Endothelial cell of umbilical vein (primary cell): ENCODE data around the gene CHID1. TPM values are rescaled to one million over a fixed set of nuclear protein-coding genes. Genes with fewer than 3 reads are reported as not detected.

ENCODE experiments used
- BruUV-seq: library from RNA; stranded (reverse); fragments of 400-500 nt; replicated peaks from 2 replicates; lab custom pipeline; 2021; lab: Mats Ljungman, UMichigan
- CTCF ChIA-PET: fragments of 300-600, 350-600 bp; sonication (Branson Sonifier 250); formaldehyde crosslinking; loops from one replicate; lab custom pipeline; 2021; ENCODE audit warnings: antibody characterized with exemption, inconsistent platforms; lab: Charles Lee
- POLR2A ChIA-PET: fragments of 300-600, 350-600 bp; sonication (Branson Sonifier 250); formaldehyde crosslinking; loops from one replicate; lab custom pipeline; 2021; ENCODE audit warnings: antibody characterized with exemption, inconsistent platforms; lab: Charles Lee
- DNase-seq: peaks from one replicate; pipeline ENCODE4 v3.0.0-alpha.2; 2011; ENCODE audit warnings: low read depth, low spot score
- FAIRE-seq: peaks from 2 replicates; lab custom pipeline; 2011; peaks lifted over from hg19 to GRCh38; lab: Jason Lieb, UNC
- H2AFZ ChIP-seq: 2 replicates; pipeline ENCODE4 v1.6.0; 2012; ENCODE audit warnings: low read depth, low read length, control low read depth, inconsistent platforms
- H3K27ac ChIP-seq: 2 replicates; pipeline ENCODE4 v1.5.1; 2011; ENCODE audit warnings: low read depth, mild to moderate bottlenecking, control low read depth, low read length, moderate library complexity; ENCODE audit not compliant: insufficient read depth
- H3K27me3 ChIP-seq, 2 experiments: 2 replicates each; pipeline versions ENCODE4 v1.6.0 to v1.6.1; 2011; ENCODE audit warnings: low read length in 2 of 2, mixed read lengths in 1 of 2; ENCODE audit not compliant: control insufficient read depth in 2 of 2, insufficient read depth in 2 of 2
- H3K36me3 ChIP-seq, 2 experiments: 2 replicates in 1 of 2; 3 replicates in 1 of 2; pipeline ENCODE4 v1.5.1; 2011; ENCODE audit warnings: low read length in 2 of 2, mild to moderate bottlenecking in 1 of 2, moderate library complexity in 1 of 2; ENCODE audit not compliant: control insufficient read depth in 2 of 2, insufficient read depth in 2 of 2; ENCODE audit errors: extremely low read depth in 1 of 2
- H3K4me1 ChIP-seq: 3 replicates; pipeline ENCODE4 v1.5.1; 2011; ENCODE audit warnings: mild to moderate bottlenecking, low read length; ENCODE audit not compliant: control insufficient read depth, insufficient read depth; ENCODE audit errors: extremely low read depth
- H3K4me2 ChIP-seq: 2 replicates; pipeline ENCODE4 v1.6.1; 2011; ENCODE audit warnings: low read length, control low read depth, mixed read lengths; ENCODE audit not compliant: insufficient read depth
- H3K4me3 ChIP-seq, 3 experiments: fragments of 200-600 bp in 1 of 3; sonication (generic), shearing (Covaris generic) in 1 of 3; replicated peaks in 1 of 3; 2 replicates each; pipeline ENCODE4 v1.5.1; 2011 to 2016; ENCODE audit warnings: control low read depth in 3 of 3, low read length in 3 of 3, mild to moderate bottlenecking in 2 of 3, inconsistent platforms in 1 of 3, low read depth in 1 of 3, moderate library complexity in 1 of 3; ENCODE audit not compliant: insufficient read depth in 1 of 3
- H3K79me2 ChIP-seq: 2 replicates; pipeline ENCODE4 v1.6.0; 2012; ENCODE audit warnings: low read length, inconsistent platforms; ENCODE audit not compliant: control insufficient read depth, insufficient read depth
- H3K9ac ChIP-seq: replicated peaks from 2 replicates; pipeline ENCODE3; 2011; ENCODE audit warnings: low read length, control low read depth; ENCODE audit not compliant: insufficient read depth; ENCODE audit errors: extremely low read depth
- H3K9me1 ChIP-seq: replicated peaks from 3 replicates; pipeline ENCODE4 v1.6.0; 2011; ENCODE audit warnings: mild to moderate bottlenecking, low read length; ENCODE audit not compliant: control insufficient read depth, insufficient read depth; ENCODE audit errors: extremely low read depth
- H3K9me3 ChIP-seq: replicated peaks from 2 replicates; pipeline ENCODE4 v1.5.1; 2012; ENCODE audit warnings: low read length, inconsistent platforms; ENCODE audit not compliant: control insufficient read depth, insufficient read depth
- H4K20me1 ChIP-seq: replicated peaks from 2 replicates; pipeline ENCODE3; 2011; ENCODE audit warnings: mild to moderate bottlenecking, low read length; ENCODE audit not compliant: control insufficient read depth, insufficient read depth; ENCODE audit errors: extremely low read depth
- EZH2 ChIP-seq: IDR thresholded peaks from 2 replicates; pipeline ENCODE4 v1.6.1; 2012; ENCODE audit warnings: borderline replicate concordance, low read depth, mild to moderate bottlenecking, moderate library complexity, low read length, inconsistent platforms; ENCODE audit not compliant: severe bottlenecking
- FOS ChIP-seq: IDR thresholded peaks from 2 replicates; pipeline ENCODE4 v1.6.1; 2011; ENCODE audit warnings: mild to moderate bottlenecking, low read length, moderate library complexity, borderline replicate concordance; ENCODE audit not compliant: insufficient read depth
- GATA2 ChIP-seq: IDR thresholded peaks from 2 replicates; pipeline ENCODE4 v1.7.0; 2011; ENCODE audit warnings: low read depth, mild to moderate bottlenecking, moderate library complexity, mixed read lengths, low read length; ENCODE audit not compliant: insufficient read length, insufficient read depth
- JUN ChIP-seq: IDR thresholded peaks from 2 replicates; pipeline ENCODE4 v1.6.1; 2011; ENCODE audit warnings: borderline replicate concordance, low read depth; ENCODE audit not compliant: insufficient read length, insufficient read depth
- MYC ChIP-seq: IDR thresholded peaks from one replicate; pipeline ENCODE4 v1.6.1; 2011; ENCODE audit warnings: mild to moderate bottlenecking, low read depth, low read length
- POLR2A ChIP-seq: IDR thresholded peaks from 2 replicates; pipeline ENCODE4 v1.6.1; 2012; ENCODE audit warnings: low read depth, mild to moderate bottlenecking, control low read depth, low read length
- POLR2AphosphoS5 ChIP-seq: IDR thresholded peaks from 2 replicates; pipeline ENCODE4 v1.6.1; 2012; ENCODE audit warnings: low read depth, mild to moderate bottlenecking, control low read depth, low read length, moderate library complexity; ENCODE audit not compliant: insufficient read depth
- dilution Hi-C: fragments of 300-500 bp; cut with MboI; formaldehyde crosslinking; loops from one replicate; pipeline ENCODE4 v1.15.0; 2019; ENCODE audit warnings: low sequenced_read_pairs; ENCODE audit not compliant: extremely low pct_ligation_motif_present
- intact Hi-C: fragments of 100-400 bp; cut with micrococcal nuclease; formaldehyde crosslinking; loops from one replicate; pipeline ENCODE4 v1.10.0; 2022
- polyA plus RNA-seq, 4 experiments: library from polyadenylated mRNA; depleted of rRNA in 3 of 4; stranded (reverse) in 3 of 4; unstranded in 1 of 4; fragments of >200 nt; gene quantifications; 2 replicates each; pipeline versions ENCODE4 v1.2.1 to v1.2.3, GENCODE V29; 2011 to 2012; ENCODE audit warnings: missing spikeins in 1 of 4
- total RNA-seq: library from RNA; stranded (reverse); gene quantifications from 2 replicates; pipeline ENCODE4 v1.2.3, GENCODE V29; 2021
- TF ChIP-seq, protein P1 (sequence below), 2 donors: IDR thresholded peaks; 1 replicate in 1 of 2; 2 replicates in 1 of 2; pipeline ENCODE4 v1.5.1; 2011; ENCODE audit warnings: low read length in 2 of 2, mild to moderate bottlenecking in 2 of 2, moderate library complexity in 2 of 2, control low read depth in 1 of 2, inconsistent platforms in 1 of 2, low read depth in 1 of 2; ENCODE audit not compliant: insufficient read depth in 1 of 2; ENCODE audit errors: extremely low read depth in 1 of 2
- TF ChIP-seq, protein P2 (sequence below): IDR thresholded peaks from 2 replicates; pipeline ENCODE4 v1.6.1; 2011; ENCODE audit not compliant: insufficient read depth, insufficient read length

The CHID1 gene
- total and polyA plus RNA-seq, 2 donors (not counting 3 experiments of a cell fraction or from before 2014, with no cell fraction given), result 89.8 to 107 TPM

DNA sequence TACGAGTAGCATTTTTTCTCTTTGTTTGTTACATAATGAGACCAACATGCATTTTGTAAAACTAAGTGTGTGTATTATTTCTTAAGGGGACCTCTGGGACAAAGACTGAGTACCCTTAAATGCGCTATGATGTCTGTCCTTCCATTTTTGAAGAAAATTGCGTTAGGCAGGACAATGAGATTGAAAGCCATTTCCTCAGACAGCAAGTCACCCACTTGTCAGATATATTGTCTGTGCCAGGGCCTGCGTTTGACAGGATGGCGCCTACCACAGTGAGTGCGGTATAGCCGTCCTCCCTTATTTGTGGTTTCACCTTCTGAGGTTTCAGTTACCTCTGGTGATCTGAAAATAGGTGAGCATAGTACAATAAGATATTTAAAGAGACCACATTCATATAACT is 17.3 kb upstream of the CHID1 start:
- CTCF ChIA-PET, result no interaction called here
- H3K27ac ChIP-seq, result no peak overlapping the region
- H3K4me3 ChIP-seq, result no peak overlapping the region
- BruUV-seq, result no TSS peak
- H3K9me1 ChIP-seq, result no peaks in the 10 kb centered on the region
- peaks cover 40% of the 10 kb centered on the region for H3K4me1 ChIP-seq
- DNase-seq (no peak), FAIRE-seq (peak; percentile 73)
- peaks cover 2% of the 10 kb centered on the region for H4K20me1 ChIP-seq
- intact Hi-C loops, result no loop called here
- dilution Hi-C loops, result no loop called here
- no peak overlapping the region for H3K4me2 ChIP-seq
- peaks cover 42% of the 10 kb centered on the region for H3K79me2 ChIP-seq
- H3K36me3 ChIP-seq, result peaks cover 0 to 2% of the 10 kb centered on the region in 2 experiments
- POLR2A ChIA-PET, result no interaction called here
- no peak overlapping the region for H3K9ac ChIP-seq
- H3K27me3 ChIP-seq, result no peaks in the 10 kb centered on the region
- no peaks in the 10 kb centered on the region for H3K9me3 ChIP-seq
- no peak overlapping the region for H2AFZ ChIP-seq
- TF ChIP-seq EZH2 (no peak), JUN (no peak), POLR2AphosphoS5 (no peak), FOS (no peak), GATA2 (no peak), POLR2A (no peak), MYC (no peak)
- TF ChIP-seq, protein P1, sequence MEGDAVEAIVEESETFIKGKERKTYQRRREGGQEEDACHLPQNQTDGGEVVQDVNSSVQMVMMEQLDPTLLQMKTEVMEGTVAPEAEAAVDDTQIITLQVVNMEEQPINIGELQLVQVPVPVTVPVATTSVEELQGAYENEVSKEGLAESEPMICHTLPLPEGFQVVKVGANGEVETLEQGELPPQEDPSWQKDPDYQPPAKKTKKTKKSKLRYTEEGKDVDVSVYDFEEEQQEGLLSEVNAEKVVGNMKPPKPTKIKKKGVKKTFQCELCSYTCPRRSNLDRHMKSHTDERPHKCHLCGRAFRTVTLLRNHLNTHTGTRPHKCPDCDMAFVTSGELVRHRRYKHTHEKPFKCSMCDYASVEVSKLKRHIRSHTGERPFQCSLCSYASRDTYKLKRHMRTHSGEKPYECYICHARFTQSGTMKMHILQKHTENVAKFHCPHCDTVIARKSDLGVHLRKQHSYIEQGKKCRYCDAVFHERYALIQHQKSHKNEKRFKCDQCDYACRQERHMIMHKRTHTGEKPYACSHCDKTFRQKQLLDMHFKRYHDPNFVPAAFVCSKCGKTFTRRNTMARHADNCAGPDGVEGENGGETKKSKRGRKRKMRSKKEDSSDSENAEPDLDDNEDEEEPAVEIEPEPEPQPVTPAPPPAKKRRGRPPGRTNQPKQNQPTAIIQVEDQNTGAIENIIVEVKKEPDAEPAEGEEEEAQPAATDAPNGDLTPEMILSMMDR (IDR thresholded peaks at IDR 0.05; ENCODE audit: extremely low read depth in 1 of 2, insufficient read depth in 1 of 2, low read depth in 1 of 2, low read length in 2 of 2), result no peak
- TF ChIP-seq, protein P2, sequence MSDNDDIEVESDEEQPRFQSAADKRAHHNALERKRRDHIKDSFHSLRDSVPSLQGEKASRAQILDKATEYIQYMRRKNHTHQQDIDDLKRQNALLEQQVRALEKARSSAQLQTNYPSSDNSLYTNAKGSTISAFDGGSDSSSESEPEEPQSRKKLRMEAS, result no peak
